Neuronal stem cell (in vitro differentiated cells): ENCODE results near the gene LMTK3.

Experiments
- DNase-seq: peaks from one replicate; pipeline ENCODE4 v3.0.0-alpha.2; 2013; ENCODE audit warnings: low spot score
- H2AFZ ChIP-seq: one replicate; pipeline ENCODE4 v1.6.1; 2013; ENCODE audit warnings: mild to moderate bottlenecking, low read length, inconsistent platforms
- H2AK5ac ChIP-seq: 2 replicates; pipeline ENCODE4 v1.6.1; 2013; ENCODE audit warnings: low read depth, mild to moderate bottlenecking, inconsistent platforms, low read length, moderate library complexity, mixed read lengths
- H2BK120ac ChIP-seq: 2 replicates; pipeline ENCODE4 v1.6.1; 2013; ENCODE audit warnings: low read depth, mild to moderate bottlenecking, inconsistent platforms, low read length, moderate library complexity, mixed read lengths
- H2BK12ac ChIP-seq: one replicate; pipeline ENCODE4 v1.6.1; 2013; ENCODE audit warnings: low read length, inconsistent platforms
- H2BK15ac ChIP-seq: 2 replicates; pipeline ENCODE4 v1.6.1; 2013; ENCODE audit warnings: mild to moderate bottlenecking, low read length, inconsistent platforms, mixed read lengths
- H2BK5ac ChIP-seq: one replicate; pipeline ENCODE4 v1.6.1; 2013; ENCODE audit warnings: inconsistent platforms, mild to moderate bottlenecking, low read length, moderate library complexity
- H3K14ac ChIP-seq: one replicate; pipeline ENCODE4 v1.6.1; 2013; ENCODE audit warnings: low read length, inconsistent platforms
- H3K18ac ChIP-seq: 2 replicates; pipeline ENCODE4 v1.6.1; 2013; ENCODE audit warnings: low read length, inconsistent platforms
- H3K23ac ChIP-seq: 2 replicates; pipeline ENCODE4 v1.6.1; 2013; ENCODE audit warnings: low read depth, mild to moderate bottlenecking, mixed read lengths, low read length, inconsistent platforms; ENCODE audit not compliant: poor library complexity
- H3K27ac ChIP-seq: replicated peaks from 3 replicates; pipeline ENCODE4 v1.5.1; 2013; ENCODE audit warnings: low read length, inconsistent platforms
- H3K27me3 ChIP-seq, 3 experiments: 2 replicates each; pipeline ENCODE4 v1.6.1; 2013; ENCODE audit warnings: low read length in 3 of 3, mild to moderate bottlenecking in 2 of 3, inconsistent platforms in 1 of 3, low read depth in 1 of 3, mixed read lengths in 1 of 3, moderate library complexity in 1 of 3; ENCODE audit not compliant: control insufficient read depth in 3 of 3, insufficient read depth in 3 of 3
- H3K36me3 ChIP-seq, 2 donors: replicated peaks in 1 of 2; 2 replicates each; pipeline ENCODE4 v1.6.1; 2013; ENCODE audit warnings: low read length in 2 of 2; ENCODE audit not compliant: control insufficient read depth in 2 of 2, insufficient read depth in 2 of 2
- H3K4ac ChIP-seq: 2 replicates; pipeline ENCODE4 v1.6.1; 2013; ENCODE audit warnings: inconsistent platforms, mild to moderate bottlenecking, low read length, moderate library complexity
- H3K4me1 ChIP-seq, 2 donors: 1 replicate in 1 of 2; 2 replicates in 1 of 2; pipeline ENCODE4 v1.6.1; 2013; ENCODE audit warnings: low read length in 2 of 2, low read depth in 1 of 2; ENCODE audit not compliant: control insufficient read depth in 2 of 2, insufficient read depth in 1 of 2
- H3K4me2 ChIP-seq: one replicate; pipeline ENCODE4 v1.6.1; 2013; ENCODE audit warnings: mild to moderate bottlenecking, low read length, inconsistent platforms; ENCODE audit not compliant: insufficient read depth, poor library complexity, severe bottlenecking
- H3K4me3 ChIP-seq, 2 donors: 2 replicates each; pipeline ENCODE4 v1.5.1; 2013; ENCODE audit warnings: low read length in 2 of 2, mild to moderate bottlenecking in 2 of 2, inconsistent platforms in 1 of 2, moderate library complexity in 1 of 2
- H3K79me1 ChIP-seq: one replicate; pipeline ENCODE4 v1.6.1; 2013; ENCODE audit warnings: low read depth, mild to moderate bottlenecking, inconsistent platforms, low read length, moderate library complexity
- H3K9ac ChIP-seq: one replicate; pipeline ENCODE4 v1.6.1; 2013; ENCODE audit warnings: mild to moderate bottlenecking, low read depth, low read length, inconsistent platforms; ENCODE audit not compliant: poor library complexity
- H3K9me3 ChIP-seq, 2 donors: replicated peaks in 1 of 2; 2 replicates each; pipeline versions ENCODE3 to v1.6.1; 2013; ENCODE audit warnings: low read length in 2 of 2, mild to moderate bottlenecking in 2 of 2, inconsistent platforms in 1 of 2, low read depth in 1 of 2, mixed read lengths in 1 of 2, moderate library complexity in 1 of 2; ENCODE audit not compliant: control insufficient read depth in 2 of 2, insufficient read depth in 1 of 2
- H4K8ac ChIP-seq: one replicate; pipeline ENCODE4 v1.6.1; 2013; ENCODE audit warnings: low read depth, mild to moderate bottlenecking, inconsistent platforms, low read length, moderate library complexity
- H4K91ac ChIP-seq: one replicate; pipeline ENCODE4 v1.6.1; 2013; ENCODE audit warnings: low read length, low read depth, mild to moderate bottlenecking, inconsistent platforms; ENCODE audit not compliant: poor library complexity
- WGBS, 2 donors: extraction: QIAGEN DNeasy Blood & Tissue Kit; methylation state at CpG; one replicate each; pipeline ENCODE4 v1.1.7; 2013; ENCODE audit warnings: missing lambda C conversion rate in 2 of 2, mixed read lengths in 1 of 2; ENCODE audit not compliant: insufficient read length in 2 of 2, insufficient replicate concordance in 1 of 2; ENCODE audit errors: extremely low coverage in 2 of 2; 5-methylcytosine and 5-hydroxymethylcytosine counted together

Gene LMTK3

GRCh38 chr19:48476176-48476575 lies 35.5 kb downstream of the LMTK3 start:
- H3K4ac ChIP-seq: no peak overlapping the region
- no peaks in the 10 kb centered on the region for H3K27me3 ChIP-seq
- H2BK5ac ChIP-seq: no peak overlapping the region
- no peak overlapping the region for H3K23ac ChIP-seq
- H2AFZ ChIP-seq: no peak overlapping the region
- no peak overlapping the region for H3K27ac ChIP-seq
- no peak overlapping the region for H2BK15ac ChIP-seq
- no peak overlapping the region for H3K4me3 ChIP-seq
- no peak overlapping the region for H2BK12ac ChIP-seq
- H2AK5ac ChIP-seq: no peak overlapping the region
- no peak for DNase-seq
- no peak overlapping the region for H4K8ac ChIP-seq
- peaks cover 0 to 2% of the 10 kb centered on the region in 2 donors for H3K9me3 ChIP-seq
- H3K79me1 ChIP-seq: peaks cover 16% of the 10 kb centered on the region
- H3K4me1 ChIP-seq: no peaks in the 10 kb centered on the region
- H3K9ac ChIP-seq: no peak overlapping the region
- no peak overlapping the region for H3K4me2 ChIP-seq
- no peak overlapping the region for H2BK120ac ChIP-seq
- H3K14ac ChIP-seq: no peak overlapping the region
- H4K91ac ChIP-seq: no peak overlapping the region
- peaks cover 80 to 97% of the 10 kb centered on the region in 2 donors for H3K36me3 ChIP-seq
- H3K18ac ChIP-seq: no peak overlapping the region
- WGBS, 2 donors: no CpG with 5 or more reads among the region's 9 CpGs

- H3K4me1 ChIP-seq: peaks cover 0 to 2% of the 10 kb centered on the region in 2 donors
- H2BK12ac ChIP-seq: no peak overlapping the region
- peak overlapping the region; percentile 18 for H3K9ac ChIP-seq
- H3K4me3 ChIP-seq: no peak overlapping the region
- WGBS, 2 donors: no CpG with 5 or more reads among the region's 17 CpGs
- H3K27ac ChIP-seq: no peak overlapping the region
- H3K14ac ChIP-seq: peak overlapping the region; percentile 33
- no peak overlapping the region for H2BK15ac ChIP-seq
- H4K91ac ChIP-seq: no peak overlapping the region
- H3K27me3 ChIP-seq: no peaks in the 10 kb centered on the region
- peaks cover 0 to 2% of the 10 kb centered on the region in 2 donors for H3K9me3 ChIP-seq
- no peak overlapping the region for H3K23ac ChIP-seq
- H3K4me2 ChIP-seq: no peak overlapping the region
- no peak for DNase-seq
- H4K8ac ChIP-seq: no peak overlapping the region
- H3K36me3 ChIP-seq: peaks cover 83 to 97% of the 10 kb centered on the region in 2 donors
- H2AFZ ChIP-seq: no peak overlapping the region
- H3K4ac ChIP-seq: no peak overlapping the region
- peaks cover 18% of the 10 kb centered on the region for H3K79me1 ChIP-seq
- no peak overlapping the region for H2BK5ac ChIP-seq
- no peak overlapping the region for H2AK5ac ChIP-seq
- no peak overlapping the region for H3K18ac ChIP-seq
- no peak overlapping the region for H2BK120ac ChIP-seq
These were observed 36.1 kb downstream of the LMTK3 start for GRCh38 chr19:48475369-48476068.

GRCh38 chr19:48474084-48474592 lies 37.5 kb downstream of the LMTK3 start:
- no peak overlapping the region for H2BK120ac ChIP-seq
- no peak overlapping the region for H2BK5ac ChIP-seq
- no peak overlapping the region for H2AK5ac ChIP-seq
- H2AFZ ChIP-seq: no peak overlapping the region
- H3K27ac ChIP-seq: no peak overlapping the region
- no peak overlapping the region for H3K14ac ChIP-seq
- H2BK12ac ChIP-seq: no peak overlapping the region
- H2BK15ac ChIP-seq: no peak overlapping the region
- peaks cover 2 to 9% of the 10 kb centered on the region in 2 donors for H3K4me1 ChIP-seq
- H3K18ac ChIP-seq: no peak overlapping the region
- H3K4me3 ChIP-seq: no peak overlapping the region
- no peak overlapping the region for H3K4me2 ChIP-seq
- no peak overlapping the region for H4K91ac ChIP-seq
- H3K9me3 ChIP-seq: peaks cover 0 to 2% of the 10 kb centered on the region in 2 donors
- WGBS, 2 donors: no CpG with 5 or more reads among the region's 16 CpGs
- peak overlapping the region; percentile 30 for H3K23ac ChIP-seq
- peaks cover 75 to 90% of the 10 kb centered on the region in 2 donors for H3K36me3 ChIP-seq
- H4K8ac ChIP-seq: no peak overlapping the region
- no peak for DNase-seq
- H3K27me3 ChIP-seq: no peaks in the 10 kb centered on the region
- H3K4ac ChIP-seq: no peak overlapping the region
- H3K9ac ChIP-seq: no peak overlapping the region
- peaks cover 18% of the 10 kb centered on the region for H3K79me1 ChIP-seq

- WGBS, 2 donors: no CpG with 5 or more reads among the region's 14 CpGs
- H3K79me1 ChIP-seq: peaks cover 18% of the 10 kb centered on the region
- peaks cover 71 to 85% of the 10 kb centered on the region in 2 donors for H3K36me3 ChIP-seq
- H3K4me2 ChIP-seq: no peak overlapping the region
- no peak overlapping the region for H3K27ac ChIP-seq
- H2BK5ac ChIP-seq: no peak overlapping the region
- no peak overlapping the region for H3K14ac ChIP-seq
- H3K9ac ChIP-seq: no peak overlapping the region
- peak overlapping the region; percentile 73 for H4K8ac ChIP-seq
- no peak overlapping the region for H2BK12ac ChIP-seq
- H3K4me3 ChIP-seq: no peak overlapping the region
- no peak overlapping the region for H3K4ac ChIP-seq
- H3K4me1 ChIP-seq: peaks cover 2 to 9% of the 10 kb centered on the region in 2 donors
- no peak overlapping the region for H2AFZ ChIP-seq
- no peak for DNase-seq
- no peak overlapping the region for H2BK15ac ChIP-seq
- no peak overlapping the region for H3K18ac ChIP-seq
- no peak overlapping the region for H3K23ac ChIP-seq
- peaks cover 0 to 2% of the 10 kb centered on the region in 2 donors for H3K9me3 ChIP-seq
- no peak overlapping the region for H2BK120ac ChIP-seq
- no peak overlapping the region for H4K91ac ChIP-seq
- H3K27me3 ChIP-seq: no peaks in the 10 kb centered on the region
- no peak overlapping the region for H2AK5ac ChIP-seq
These were observed 38.3 kb downstream of the LMTK3 start for GRCh38 chr19:48473161-48473966.
